ENCODE results near the gene RNF222. TPM values are rescaled to one million over a fixed set of nuclear protein-coding genes. Genes with fewer than 3 reads are reported as not detected.

Gene RNF222
- total RNA-seq, 1 experiment from 2014 or later = 0.79 TPM

DNA sequence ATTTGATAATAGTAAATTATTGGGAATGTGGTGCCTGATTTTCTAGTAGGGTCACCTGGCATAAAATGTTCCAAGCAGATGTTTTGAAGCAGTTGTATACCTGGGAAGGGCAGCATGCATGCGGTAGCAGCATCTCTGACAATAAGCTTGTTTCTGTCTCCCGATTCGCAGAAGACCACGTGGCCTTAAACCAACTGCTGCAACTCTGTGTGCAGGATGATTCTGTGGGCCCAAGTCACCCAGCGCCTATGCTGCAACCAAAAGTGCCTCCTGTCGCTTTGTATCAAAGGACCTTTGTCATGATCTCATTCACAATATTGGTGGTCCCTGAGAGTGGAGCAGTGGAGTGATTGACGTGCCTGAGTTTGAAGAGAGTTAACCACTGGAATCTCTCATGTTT lies 46.1 kb upstream of the RNF222 start:
- no peaks in the 10 kb centered on the region for H3K27me3 ChIP-seq (ENCODE audit: insufficient read depth, low read depth)
- H3K9me2 ChIP-seq (ENCODE audit: insufficient read depth) = no peaks in the 10 kb centered on the region
- H3K4me2 ChIP-seq = no peak overlapping the region
- peaks cover 38% of the 10 kb centered on the region for H3K79me2 ChIP-seq (ENCODE audit: low read depth)
- no peak overlapping the region for H3K27ac ChIP-seq
- no peak overlapping the region for H3K4me3 ChIP-seq
- DNase-seq = no peak
- peaks cover 19% of the 10 kb centered on the region for H4K20me1 ChIP-seq (ENCODE audit: insufficient read depth)
- no peaks in the 10 kb centered on the region for H3K4me1 ChIP-seq (replicated peaks; ENCODE audit: insufficient read depth)
- POLR2A ChIA-PET (ENCODE audit: unreplicated experiment) = no interaction called here
- TF ChIP-seq, protein P1, sequence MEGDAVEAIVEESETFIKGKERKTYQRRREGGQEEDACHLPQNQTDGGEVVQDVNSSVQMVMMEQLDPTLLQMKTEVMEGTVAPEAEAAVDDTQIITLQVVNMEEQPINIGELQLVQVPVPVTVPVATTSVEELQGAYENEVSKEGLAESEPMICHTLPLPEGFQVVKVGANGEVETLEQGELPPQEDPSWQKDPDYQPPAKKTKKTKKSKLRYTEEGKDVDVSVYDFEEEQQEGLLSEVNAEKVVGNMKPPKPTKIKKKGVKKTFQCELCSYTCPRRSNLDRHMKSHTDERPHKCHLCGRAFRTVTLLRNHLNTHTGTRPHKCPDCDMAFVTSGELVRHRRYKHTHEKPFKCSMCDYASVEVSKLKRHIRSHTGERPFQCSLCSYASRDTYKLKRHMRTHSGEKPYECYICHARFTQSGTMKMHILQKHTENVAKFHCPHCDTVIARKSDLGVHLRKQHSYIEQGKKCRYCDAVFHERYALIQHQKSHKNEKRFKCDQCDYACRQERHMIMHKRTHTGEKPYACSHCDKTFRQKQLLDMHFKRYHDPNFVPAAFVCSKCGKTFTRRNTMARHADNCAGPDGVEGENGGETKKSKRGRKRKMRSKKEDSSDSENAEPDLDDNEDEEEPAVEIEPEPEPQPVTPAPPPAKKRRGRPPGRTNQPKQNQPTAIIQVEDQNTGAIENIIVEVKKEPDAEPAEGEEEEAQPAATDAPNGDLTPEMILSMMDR (conservative IDR thresholded peaks at IDR 0.05) = no peak
- no peak for TF ChIP-seq EZH2 (IDR thresholded peaks at IDR 0.05; ENCODE audit: low read depth)
- H3K9me3 ChIP-seq (ENCODE audit: insufficient read depth, low read depth) = no peaks in the 10 kb centered on the region
- CTCF ChIA-PET = no interaction called here
- intact Hi-C loops (cut with micrococcal nuclease; ENCODE audit: unreplicated experiment) = no loop called here
- H3K36me3 ChIP-seq (ENCODE audit: low read depth) = peaks cover 4% of the 10 kb centered on the region; the same call in 1 of the 2 replicates
- H2AFZ ChIP-seq = no peak overlapping the region
- no peaks in the 10 kb centered on the region; the same call in 1 of the 2 replicates for H3F3A ChIP-seq (ENCODE audit: insufficient read depth, low read depth)
- BruUV-seq (replicated peaks) = no TSS peak

DNA sequence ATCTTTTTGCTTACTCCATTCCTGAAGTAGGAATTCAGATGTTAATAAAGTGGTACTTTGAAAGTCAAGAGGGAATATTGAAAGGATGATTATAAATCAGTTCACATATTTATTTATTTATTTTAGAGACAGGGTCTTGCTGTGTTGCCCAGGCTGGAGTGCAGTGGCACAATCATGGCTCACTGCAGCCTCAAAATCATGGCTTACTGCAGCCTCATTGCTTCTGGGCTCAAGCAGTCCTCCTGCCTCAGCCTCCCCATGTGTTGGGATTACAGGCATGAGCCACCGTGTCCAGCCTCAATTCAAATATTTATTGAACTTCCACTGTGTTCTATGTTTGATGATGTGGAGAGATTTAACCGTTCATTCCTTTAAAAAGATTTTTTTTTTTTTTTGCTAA lies 44.7 kb upstream of the RNF222 start:
- Histone ChIP-seq H3K27me3 (ENCODE audit: insufficient read depth, low read depth) (no peaks in the 10 kb centered on the region), H3K9me2 (ENCODE audit: insufficient read depth) (no peaks in the 10 kb centered on the region), H3K79me2 (ENCODE audit: low read depth) (peaks cover 52% of the 10 kb centered on the region), H3K27ac (no peak overlapping the region), H3K4me3 (no peak overlapping the region), H3K4me2 (no peak overlapping the region), H3F3A (ENCODE audit: insufficient read depth, low read depth) (no peaks in the 10 kb centered on the region; the same call in 1 of the 2 replicates), H4K20me1 (ENCODE audit: insufficient read depth) (peaks cover 19% of the 10 kb centered on the region), H3K9me3 (ENCODE audit: insufficient read depth, low read depth) (no peaks in the 10 kb centered on the region), H3K4me1 (replicated peaks; ENCODE audit: insufficient read depth) (peaks cover 4% of the 10 kb centered on the region; the same call in 1 of the 2 replicates), H2AFZ (no peak overlapping the region), H3K36me3 (ENCODE audit: low read depth) (peaks cover 4% of the 10 kb centered on the region; the same call in 1 of the 2 replicates)
- CTCF ChIA-PET = interaction anchor here (0.7 kb wide), 1 partner anchor 110 kb away, joined by 3 read pairs; no protein-coding TSS in a partner anchor
- TF ChIP-seq EZH2 (IDR thresholded peaks at IDR 0.05; ENCODE audit: low read depth) = no peak
- TF ChIP-seq, protein P1 (conservative IDR thresholded peaks at IDR 0.05) = no peak
- no peak for DNase-seq
- BruUV-seq (replicated peaks) = no TSS peak
- intact Hi-C loops (cut with micrococcal nuclease; ENCODE audit: unreplicated experiment) = no loop called here
- POLR2A ChIA-PET (ENCODE audit: unreplicated experiment) = no interaction called here

DNA sequence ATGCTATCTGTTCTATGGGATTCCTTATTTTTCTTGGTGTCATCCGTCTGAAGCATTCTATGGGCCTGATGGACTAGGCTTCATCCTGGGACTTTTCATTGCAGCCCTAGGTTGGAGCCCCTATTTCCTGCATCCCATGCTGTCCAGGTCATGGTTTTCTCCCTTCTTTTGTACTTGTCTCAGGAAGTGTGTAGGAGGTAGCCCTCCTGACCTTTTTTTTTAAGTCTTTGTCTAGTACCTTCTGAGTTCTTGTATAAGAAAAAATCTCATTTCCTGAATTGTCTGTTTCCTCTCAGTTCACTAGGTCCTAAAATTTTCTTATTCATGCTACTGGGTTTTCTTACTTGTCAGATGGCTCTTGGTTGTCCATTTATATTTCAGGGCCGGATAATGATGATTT lies 44.1 kb upstream of the RNF222 start:
- H3K9me2 ChIP-seq (ENCODE audit: insufficient read depth) = no peaks in the 10 kb centered on the region
- H4K20me1 ChIP-seq (ENCODE audit: insufficient read depth) = peaks cover 20% of the 10 kb centered on the region
- intact Hi-C loops (cut with micrococcal nuclease; ENCODE audit: unreplicated experiment) = no loop called here
- H3K4me1 ChIP-seq (replicated peaks; ENCODE audit: insufficient read depth) = peaks cover 9% of the 10 kb centered on the region; the same call in 1 of the 2 replicates
- ChIA-PET POLR2A (ENCODE audit: unreplicated experiment) (no interaction called here), CTCF (interaction anchor here (0.5 kb wide), 1 partner anchor 16 kb away, joined by 7 read pairs; no protein-coding TSS in a partner anchor)
- no peak for TF ChIP-seq EZH2 (IDR thresholded peaks at IDR 0.05; ENCODE audit: low read depth)
- no peak overlapping the region for H3K27ac ChIP-seq
- DNase-seq = no peak
- peaks cover 4% of the 10 kb centered on the region; the same call in 1 of the 2 replicates for H3K36me3 ChIP-seq (ENCODE audit: low read depth)
- no TSS peak for BruUV-seq (replicated peaks)
- no peaks in the 10 kb centered on the region for H3K27me3 ChIP-seq (ENCODE audit: insufficient read depth, low read depth)
- no peaks in the 10 kb centered on the region for H3K9me3 ChIP-seq (ENCODE audit: insufficient read depth, low read depth)
- H3K4me2 ChIP-seq = no peak overlapping the region
- no peak overlapping the region for H2AFZ ChIP-seq
- H3K4me3 ChIP-seq = no peak overlapping the region
- H3K79me2 ChIP-seq (ENCODE audit: low read depth) = peaks cover 58% of the 10 kb centered on the region
- H3F3A ChIP-seq (ENCODE audit: insufficient read depth, low read depth) = peaks cover 2% of the 10 kb centered on the region; the same call in 1 of the 2 replicates

DNA sequence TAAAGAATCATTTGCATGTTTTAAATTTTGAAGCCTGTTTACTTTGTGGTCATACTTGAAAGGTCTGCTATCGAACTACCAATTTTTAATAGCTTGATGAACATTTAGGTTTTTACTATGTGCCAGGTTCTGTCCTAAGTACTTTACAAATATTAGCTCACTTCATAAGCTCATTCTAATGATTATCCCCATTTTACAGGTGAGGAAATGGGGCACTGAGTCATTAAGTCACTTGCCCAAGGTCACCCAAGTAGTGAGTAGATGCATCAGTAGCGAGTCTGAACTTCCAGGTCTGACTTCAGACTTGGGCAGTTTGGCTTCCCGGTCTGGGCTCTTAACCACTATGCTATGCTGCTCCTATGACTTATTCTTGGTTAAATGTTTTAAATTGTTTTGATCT lies 42.1 kb upstream of the RNF222 start:
- Histone ChIP-seq H3K36me3 (ENCODE audit: low read depth) (no peaks in the 10 kb centered on the region), H3K4me2 (no peak overlapping the region), H2AFZ (no peak overlapping the region), H3K27ac (no peak overlapping the region), H3K27me3 (ENCODE audit: insufficient read depth, low read depth) (no peaks in the 10 kb centered on the region), H3F3A (ENCODE audit: insufficient read depth, low read depth) (peaks cover 6% of the 10 kb centered on the region; the same call in 1 of the 2 replicates), H4K20me1 (ENCODE audit: insufficient read depth) (peaks cover 22% of the 10 kb centered on the region), H3K4me3 (no peak overlapping the region), H3K9me3 (ENCODE audit: insufficient read depth, low read depth) (no peaks in the 10 kb centered on the region), H3K4me1 (replicated peaks; ENCODE audit: insufficient read depth) (peaks cover 9% of the 10 kb centered on the region; the same call in 1 of the 2 replicates), H3K79me2 (ENCODE audit: low read depth) (peaks cover 63% of the 10 kb centered on the region), H3K9me2 (ENCODE audit: insufficient read depth) (no peaks in the 10 kb centered on the region)
- no peak for TF ChIP-seq EZH2 (IDR thresholded peaks at IDR 0.05; ENCODE audit: low read depth)
- TF ChIP-seq, protein P1 (conservative IDR thresholded peaks at IDR 0.05) = no peak
- CTCF ChIA-PET = no interaction called here
- no peak for DNase-seq
- BruUV-seq (replicated peaks) = no TSS peak
- POLR2A ChIA-PET (ENCODE audit: unreplicated experiment) = no interaction called here
- intact Hi-C loops (cut with micrococcal nuclease; ENCODE audit: unreplicated experiment) = no loop called here
